T47D (cell line): ENCODE results near the gene SLC18B1.
A peak's percentile ranks its signal among the peaks of the same experiment; 100 is the strongest.
"Not testable (repeated sequence)": the region's sequence is repeated elsewhere in the genome, so short reads cannot be mapped to it uniquely, and the experiment has no call there.

Source experiments
- DNase-seq, 2 experiments: peaks; one replicate each; pipeline versions ENCODE4 v3.0.0 to v3.0.0-alpha.2; 2011 to 2012; ENCODE audit warnings: low read depth in 1 of 2, low spot score in 1 of 2
- JUND ChIP-seq: IDR thresholded peaks from 2 replicates; pipeline ENCODE4 v1.6.1; 2012; ENCODE audit warnings: low read depth
- in situ Hi-C: cut with HindIII; loops from 2 replicates; pipeline ENCODE4 v1.10.0; 2016; ENCODE audit warnings: low sequenced_read_pairs, low pct_unique_long_range_greater_than_20kb

SLC18B1 gene

GRCh38 chr6:132788658-132789395 lies 9.6 kb downstream of the SLC18B1 start:
- in situ Hi-C loops: no loop called here
- TF ChIP-seq JUND: no peak
- DNase-seq: no peak

DNA sequence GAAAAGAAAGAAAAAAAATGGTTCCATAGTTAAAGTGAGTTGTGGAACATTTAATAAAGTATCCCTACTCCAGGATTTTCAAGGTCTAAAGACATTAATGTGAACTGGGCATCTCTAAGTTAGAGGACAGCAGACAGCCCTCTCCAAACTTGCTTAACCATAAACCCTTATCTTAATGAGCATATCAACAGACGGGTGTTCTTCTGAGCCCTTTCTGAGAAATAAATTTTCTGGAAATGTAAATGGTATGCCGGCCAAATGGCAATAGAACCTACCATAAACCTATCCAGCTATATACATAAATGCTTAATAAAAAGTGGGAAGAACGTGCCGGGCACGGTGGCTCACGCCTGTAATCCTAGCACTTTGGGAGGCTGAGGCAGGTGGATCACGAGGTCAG lies 12.5 kb downstream of the SLC18B1 start:
- in situ Hi-C loops: no loop called here
- DNase-seq: no peak
- no peak for TF ChIP-seq JUND

DNA sequence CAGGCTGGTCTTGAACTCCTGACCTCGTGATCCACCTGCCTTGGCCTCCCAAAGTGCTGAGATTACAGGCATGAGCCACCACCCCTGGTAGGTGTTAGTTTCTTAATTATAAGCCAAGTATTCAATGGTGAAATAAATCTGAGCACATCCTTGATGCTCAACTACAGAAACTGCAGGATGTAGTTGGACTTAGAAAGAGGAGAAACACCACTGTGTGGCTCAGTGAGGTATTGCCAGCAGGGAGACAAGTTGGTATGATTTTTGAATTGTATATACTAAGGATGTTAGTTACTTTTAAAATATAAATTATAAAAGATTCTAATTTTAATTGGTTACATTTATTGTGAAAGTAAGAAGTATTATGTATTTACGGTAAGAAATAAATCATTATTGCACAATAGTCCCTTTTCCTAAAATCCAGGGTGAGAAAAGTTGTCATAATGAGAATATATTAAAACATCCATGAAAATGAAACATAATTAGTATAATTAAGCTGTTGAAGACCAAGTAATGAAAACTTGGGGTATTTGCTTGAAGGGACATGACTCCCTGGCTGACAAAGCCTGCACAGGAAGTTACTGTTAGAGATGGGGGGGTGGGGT lies 17.6 kb downstream of the SLC18B1 start:
- in situ Hi-C loops: no loop called here
- peak in 1 of 2 experiments; percentile 36 for DNase-seq
- TF ChIP-seq JUND: no peak

DNA sequence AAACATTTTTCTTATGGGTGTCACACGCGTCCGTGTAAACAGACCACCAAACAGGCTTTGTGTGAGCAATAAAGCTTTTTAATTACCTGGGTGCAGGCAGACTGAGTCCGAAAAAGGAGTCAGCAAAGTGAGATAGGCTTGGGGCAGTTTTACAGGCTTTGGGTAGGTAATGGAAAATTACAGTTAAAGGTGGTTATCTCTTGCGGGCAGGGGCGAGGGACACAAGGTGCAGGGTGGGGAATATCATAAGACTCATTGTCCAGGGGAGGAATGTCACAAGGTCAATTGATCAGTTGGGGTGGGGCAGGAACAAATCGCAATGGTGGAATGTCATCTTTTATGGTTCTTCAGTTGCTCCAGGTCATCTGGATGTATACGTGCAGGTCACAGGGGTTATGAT lies 20.6 kb downstream of the SLC18B1 start:
- DNase-seq, in situ Hi-C loops: not testable (repeated sequence)

DNA sequence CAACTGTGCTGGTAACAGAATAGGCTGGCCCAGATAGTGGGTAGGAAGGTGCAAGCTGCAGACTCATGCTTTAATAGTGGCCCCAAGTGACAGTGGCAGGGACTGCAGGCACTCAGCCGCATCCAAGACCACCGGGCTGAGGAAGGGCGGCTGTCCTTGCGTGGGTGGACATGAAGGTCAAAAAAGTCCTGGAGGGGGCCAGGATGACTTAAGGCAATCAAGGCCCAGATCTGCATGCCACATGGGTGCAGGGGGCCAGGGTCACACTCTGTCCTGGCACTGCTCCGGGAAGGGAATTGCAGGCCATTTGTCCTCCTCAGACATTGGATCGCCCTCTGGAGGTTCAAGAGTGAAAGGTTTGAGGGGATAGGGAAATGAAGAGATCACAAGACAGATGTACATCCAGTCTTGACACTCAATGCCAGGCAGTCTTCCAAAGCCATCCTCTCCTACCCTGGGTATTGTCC lies 30.4 kb downstream of the SLC18B1 start:
- no peak for TF ChIP-seq JUND
- in situ Hi-C loops: no loop called here
- peak in 1 of 2 experiments; percentile 69 for DNase-seq

- DNase-seq: no peak
- no peak for TF ChIP-seq JUND
- in situ Hi-C loops: no loop called here
These were observed 32.9 kb downstream of the SLC18B1 start for GRCh38 chr6:132765560-132765959.

GRCh38 chr6:132764370-132764769 lies 34.1 kb downstream of the SLC18B1 start:
- no peak for TF ChIP-seq JUND
- in situ Hi-C loops: no loop called here
- DNase-seq: peak in 1 of 2 experiments; percentile 43

- DNase-seq: no peak
- in situ Hi-C loops: no loop called here
- TF ChIP-seq JUND: no peak
These were observed 35.2 kb downstream of the SLC18B1 start for GRCh38 chr6:132763269-132763668.

GRCh38 chr6:132760256-132760655 lies 38.2 kb downstream of the SLC18B1 start:
- DNase-seq: no peak
- TF ChIP-seq JUND: no peak
- in situ Hi-C loops: no loop called here

- no peak for DNase-seq
- TF ChIP-seq JUND: no peak
- in situ Hi-C loops: no loop called here
These were observed 39.7 kb downstream of the SLC18B1 start for GRCh38 chr6:132758689-132759088.

GRCh38 chr6:132752255-132752654 lies 46.2 kb downstream of the SLC18B1 start:
- TF ChIP-seq JUND: no peak
- DNase-seq: no peak
- in situ Hi-C loops: no loop called here

GRCh38 chr6:132751828-132752227 lies 46.6 kb downstream of the SLC18B1 start:
- no peak for DNase-seq
- no peak for TF ChIP-seq JUND
- in situ Hi-C loops: no loop called here

- DNase-seq: no peak
- TF ChIP-seq JUND: no peak
- in situ Hi-C loops: no loop called here
These were observed 47.1 kb downstream of the SLC18B1 start for GRCh38 chr6:132751306-132751705.
